ENCODE results near the gene KIF1A.
"Not testable (repeated sequence)": the region's sequence is repeated elsewhere in the genome, so short reads cannot be mapped to it uniquely, and the experiment has no call there.

KIF1A gene

GRCh38 chr2:240786355-240786841 is 33.6 kb downstream of the KIF1A start:
- no peak for DNase-seq

GRCh38 chr2:240785424-240786335 is 34.3 kb downstream of the KIF1A start:
- no peak for DNase-seq

- no peak for DNase-seq
These were observed 35.2 kb downstream of the KIF1A start for GRCh38 chr2:240784629-240785423.

- no peak for DNase-seq
These were observed 36.0 kb downstream of the KIF1A start for GRCh38 chr2:240783819-240784621.

- DNase-seq, result no peak
These were observed 36.9 kb downstream of the KIF1A start for GRCh38 chr2:240782886-240783818.

GRCh38 chr2:240782221-240782885 is 37.7 kb downstream of the KIF1A start:
- DNase-seq, result no peak

- DNase-seq, result no peak
These were observed 38.4 kb downstream of the KIF1A start for GRCh38 chr2:240781471-240782220.

GRCh38 chr2:240780023-240780700 is 39.9 kb downstream of the KIF1A start:
- no peak for DNase-seq

GRCh38 chr2:240779250-240779832 is 40.7 kb downstream of the KIF1A start:
- DNase-seq, result not testable (repeated sequence)

GRCh38 chr2:240778426-240778825 is 41.6 kb downstream of the KIF1A start:
- DNase-seq, result no peak

- no peak for DNase-seq
These were observed 42.4 kb downstream of the KIF1A start for GRCh38 chr2:240777456-240778212.

GRCh38 chr2:240775905-240776304 is 44.1 kb downstream of the KIF1A start:
- DNase-seq, result no peak

GRCh38 chr2:240774856-240775255 is 45.2 kb downstream of the KIF1A start:
- no peak for DNase-seq

GRCh38 chr2:240769096-240769495 is 50.9 kb downstream of the KIF1A start:
- DNase-seq, result no peak

GRCh38 chr2:240768216-240768615 is 51.8 kb downstream of the KIF1A start:
- DNase-seq, result no peak

GRCh38 chr2:240767341-240767740 is 52.7 kb downstream of the KIF1A start:
- DNase-seq, result no peak

GRCh38 chr2:240766072-240766471 is 53.9 kb downstream of the KIF1A start:
- no peak for DNase-seq

GRCh38 chr2:240765007-240765406 is 55.0 kb downstream of the KIF1A start:
- DNase-seq, result no peak

- no peak for DNase-seq
These were observed 55.4 kb downstream of the KIF1A start for GRCh38 chr2:240764605-240765004.
